Upper lobe of left lung (tissue), 4 donors: Measurements from ENCODE around the gene RHCE.

Experiments used
- CTCF ChIP-seq, 6 experiments: fragments of 450-650 bp in 4 of 6; fragments of 200-600 bp in 2 of 6; sonication (generic) in 2 of 6; IDR thresholded peaks; one replicate each; pipeline ENCODE4 v1.5.1; 2016 to 2019; ENCODE audit warnings: antibody characterized with exemption in 6 of 6
- POLR2A ChIP-seq, 4 donors: fragments of 450-650 bp; IDR thresholded peaks; one replicate each; pipeline ENCODE4 v1.5.1; 2016 to 2017; ENCODE audit warnings: antibody characterized with exemption in 4 of 4, mild to moderate bottlenecking in 2 of 4

- TF ChIP-seq POLR2A (IDR thresholded peaks at IDR 0.05), result no peak
- no peak for TF ChIP-seq CTCF (IDR thresholded peaks at IDR 0.05)
Observed at GRCh38 chr1:25435397-25436108, 14.9 kb upstream of the RHCE start.
